GM19240 (cell line): ENCODE results near the gene ACTL7A.
A peak's percentile ranks its signal among the peaks of the same experiment; 100 is the strongest.
"Not testable (repeated sequence)": the region's sequence is repeated elsewhere in the genome, so short reads cannot be mapped to it uniquely, and the experiment has no call there.

ENCODE experiments used
- DNase-seq: peaks from one replicate; pipeline ENCODE4 v3.0.0; 2011; ENCODE audit warnings: low spot score; ENCODE audit not compliant: insufficient read length

The ACTL7A gene

DNA sequence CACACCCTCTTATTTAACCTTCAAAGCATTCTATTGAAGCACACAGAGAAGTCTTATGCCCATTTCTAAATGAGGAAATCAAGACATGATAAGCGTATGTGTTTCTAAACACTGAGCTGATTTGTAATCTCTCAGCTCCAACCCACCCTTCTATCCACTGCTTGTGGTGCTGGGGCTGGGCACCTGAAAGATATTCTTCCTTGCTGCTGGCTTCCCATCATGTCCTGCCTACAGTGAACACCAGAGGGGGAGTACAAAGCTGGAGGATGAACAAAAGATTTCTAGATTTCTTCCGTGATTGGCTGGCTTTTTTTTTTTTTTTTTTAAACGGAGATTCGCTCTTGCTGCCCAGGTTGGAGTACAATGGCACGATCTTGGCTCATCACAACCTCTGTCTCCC, 14.4 kb downstream of the ACTL7A start:
- DNase-seq = no peak

DNA sequence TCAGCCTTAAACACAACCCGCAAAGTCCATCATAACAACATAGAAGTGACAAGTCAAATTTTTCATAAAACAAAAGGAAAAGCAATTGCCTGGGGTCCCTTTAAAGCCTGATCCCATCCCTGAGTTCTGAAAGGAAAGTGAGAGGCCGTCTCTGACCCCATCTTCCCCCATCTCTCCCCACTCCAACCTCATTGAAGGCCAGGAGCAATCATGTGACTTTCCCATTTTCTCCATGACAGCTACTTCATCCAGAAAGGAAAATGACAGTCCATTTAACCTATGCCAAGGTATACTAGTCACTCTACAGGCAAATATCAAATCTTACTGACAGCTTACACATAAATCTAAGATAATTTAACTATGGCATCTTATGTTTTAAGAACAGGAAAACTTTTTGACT, 15.5 kb downstream of the ACTL7A start:
- no peak for DNase-seq

DNA sequence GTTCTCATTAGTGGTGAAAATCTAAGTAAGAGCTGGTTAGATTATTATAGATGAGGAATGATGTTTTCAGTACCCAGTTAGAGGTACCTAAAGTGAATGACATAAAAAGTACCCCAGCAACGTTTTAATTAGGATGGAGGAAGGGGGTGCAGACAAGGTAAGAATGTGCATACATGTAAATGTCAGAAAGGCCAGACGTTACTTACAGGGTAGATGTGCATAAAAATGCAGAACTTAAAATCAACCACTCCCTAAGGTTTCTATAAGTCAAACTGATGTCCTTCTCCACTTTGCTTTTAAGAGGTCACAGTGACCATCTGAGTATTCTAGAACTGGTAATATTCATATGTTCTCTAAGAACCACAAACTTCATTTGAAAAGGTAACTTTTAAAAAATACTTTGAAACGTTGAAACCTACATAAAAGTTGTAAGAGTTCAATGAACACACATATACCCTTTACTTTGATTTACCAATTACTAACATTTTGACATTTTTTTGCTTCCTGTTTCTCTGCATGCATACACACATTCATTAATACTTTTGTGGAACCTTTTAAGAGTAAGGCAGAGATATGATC, 18.8 kb downstream of the ACTL7A start:
- DNase-seq = no peak

DNA sequence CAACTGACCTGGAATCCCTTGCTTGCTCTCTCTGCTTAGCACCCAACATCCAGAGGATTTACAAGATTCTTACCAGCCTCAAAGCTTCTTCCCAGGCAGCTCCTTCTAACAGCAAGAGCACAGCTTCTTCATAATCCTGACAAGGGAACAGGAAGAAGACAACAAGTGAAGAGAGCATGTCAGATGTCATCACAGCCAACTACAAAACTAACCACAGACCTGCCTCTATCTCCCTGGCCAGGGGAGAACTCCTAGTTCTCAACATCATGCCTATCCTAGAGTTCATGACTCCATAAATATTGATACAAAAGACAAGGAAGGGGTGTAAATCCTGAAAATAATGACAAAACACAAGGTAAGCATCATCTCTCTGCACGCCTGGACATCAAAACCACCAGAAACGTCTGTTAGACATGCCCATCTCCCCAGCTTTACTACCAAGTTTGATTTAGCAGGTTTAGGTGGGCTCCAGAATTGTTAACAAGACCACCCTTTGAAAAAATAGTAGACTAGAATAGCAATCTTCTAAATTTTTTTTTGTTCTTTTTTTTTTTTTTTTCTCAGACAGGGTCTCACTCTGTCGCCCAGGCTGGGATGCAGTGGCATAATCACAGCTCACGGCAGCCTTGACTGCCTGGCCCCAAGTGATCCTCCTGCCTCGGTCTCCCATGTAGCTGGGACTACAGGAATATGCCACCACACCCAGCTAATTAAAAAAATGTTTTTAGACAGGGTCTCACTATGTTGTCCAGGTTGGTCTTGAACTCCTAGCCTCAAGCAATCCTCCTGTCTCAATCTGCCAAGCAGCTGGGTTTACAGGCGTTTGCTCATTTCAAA, 20.2 kb downstream of the ACTL7A start:
- DNase-seq = no peak

DNA sequence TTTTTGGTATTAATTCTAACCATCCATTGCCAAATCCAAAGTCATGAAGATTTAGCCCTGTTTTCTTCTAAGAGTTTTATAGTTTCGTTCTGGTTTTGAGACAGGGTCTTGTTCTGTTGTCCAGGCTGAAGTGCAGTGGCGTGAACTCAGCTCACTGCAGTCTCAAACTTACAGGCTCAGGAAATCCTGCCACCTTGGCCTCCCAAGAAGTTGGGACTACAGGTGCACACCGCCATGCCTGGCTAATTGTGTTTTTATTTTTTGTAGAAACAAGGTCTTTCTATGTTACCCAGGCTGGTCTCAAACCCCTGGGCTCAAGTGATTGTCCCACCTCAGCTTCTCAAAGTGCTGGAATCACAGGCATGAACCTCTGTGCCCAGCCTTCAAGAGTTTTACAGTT, 21.0 kb downstream of the ACTL7A start:
- no peak for DNase-seq

DNA sequence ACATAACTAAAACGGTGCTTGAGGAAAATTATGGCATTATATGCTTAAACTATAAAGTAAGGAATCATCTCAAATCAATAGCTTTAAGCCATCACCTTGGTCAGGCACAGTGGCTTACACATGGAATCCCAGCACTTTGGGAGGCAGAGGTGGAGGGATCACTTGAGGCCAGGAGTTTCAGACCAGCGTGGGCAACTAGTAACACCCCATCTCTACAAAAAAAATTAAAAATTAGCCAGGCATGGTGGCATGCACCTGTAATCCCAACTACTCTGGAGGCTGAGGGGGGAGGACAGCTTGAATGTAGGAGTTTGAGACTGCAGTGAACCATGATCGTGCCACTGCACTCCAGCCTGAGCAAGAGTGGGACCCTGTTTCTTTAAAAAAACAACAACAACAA, 22.6 kb downstream of the ACTL7A start:
- no peak for DNase-seq

DNA sequence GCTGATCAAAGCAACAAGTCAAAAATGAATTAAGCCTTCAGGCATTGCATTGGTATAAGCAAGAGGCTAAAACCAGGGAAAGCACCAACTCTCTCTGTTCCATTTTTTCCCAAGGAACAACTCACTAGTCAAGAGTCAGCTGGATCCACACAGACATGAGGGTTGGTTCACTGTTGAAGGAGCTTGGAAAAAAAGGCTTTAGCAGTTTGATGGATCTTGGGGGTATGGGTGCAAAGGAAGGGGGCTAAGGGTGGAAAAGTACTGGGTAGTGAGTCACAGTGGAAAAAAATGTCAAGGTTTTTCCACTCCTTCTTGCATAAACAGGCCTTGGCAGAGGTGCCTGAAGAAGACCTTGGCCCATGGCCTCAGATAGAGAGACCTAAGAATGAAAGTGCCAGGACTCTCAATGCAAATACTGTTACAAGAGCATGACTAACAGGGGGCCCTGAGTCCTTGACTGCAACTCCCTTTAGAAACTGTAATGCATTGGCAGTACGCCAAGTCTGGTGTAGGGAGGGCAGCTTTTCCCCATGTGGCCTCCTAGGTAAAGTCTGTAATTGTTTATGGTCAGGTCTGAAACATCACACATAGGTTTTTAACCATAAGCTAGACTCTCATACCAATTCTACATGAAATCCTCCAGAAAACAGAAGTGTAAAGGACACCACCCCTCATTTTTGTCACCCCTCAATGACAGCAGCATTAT, 23.7 kb downstream of the ACTL7A start:
- peak; percentile 59 for DNase-seq

DNA sequence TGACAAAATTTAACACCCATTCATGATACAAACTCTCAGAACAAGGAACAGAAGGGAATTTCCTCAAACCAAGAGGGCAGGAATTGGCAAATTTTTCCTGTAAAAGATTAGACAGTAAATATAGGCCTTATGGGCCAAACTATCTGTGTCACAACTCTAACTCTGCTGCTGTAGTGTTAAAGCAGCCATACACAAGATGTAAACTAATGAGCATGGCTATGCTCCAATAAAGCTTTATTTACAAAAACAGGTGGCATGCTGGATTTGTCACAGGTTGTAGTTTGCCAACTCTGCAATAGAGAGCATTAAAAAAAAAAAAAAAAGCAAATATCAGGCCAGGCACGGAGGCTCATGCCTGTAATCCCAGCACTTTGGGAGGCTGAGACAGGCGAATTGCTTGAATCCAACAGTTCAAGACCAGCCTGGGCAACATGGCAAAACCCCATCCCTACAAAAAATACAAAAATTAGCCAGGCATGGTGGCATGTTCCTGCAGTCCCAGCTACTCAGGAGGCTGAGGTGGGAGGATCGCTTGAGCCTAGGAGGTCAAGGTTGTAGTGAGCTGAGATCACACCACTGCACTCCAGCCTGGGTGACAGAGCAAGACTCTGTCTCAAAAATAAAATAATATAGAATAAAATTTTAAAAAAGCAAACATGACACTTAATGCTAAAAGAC, 24.7 kb downstream of the ACTL7A start:
- not testable (repeated sequence) for DNase-seq

DNA sequence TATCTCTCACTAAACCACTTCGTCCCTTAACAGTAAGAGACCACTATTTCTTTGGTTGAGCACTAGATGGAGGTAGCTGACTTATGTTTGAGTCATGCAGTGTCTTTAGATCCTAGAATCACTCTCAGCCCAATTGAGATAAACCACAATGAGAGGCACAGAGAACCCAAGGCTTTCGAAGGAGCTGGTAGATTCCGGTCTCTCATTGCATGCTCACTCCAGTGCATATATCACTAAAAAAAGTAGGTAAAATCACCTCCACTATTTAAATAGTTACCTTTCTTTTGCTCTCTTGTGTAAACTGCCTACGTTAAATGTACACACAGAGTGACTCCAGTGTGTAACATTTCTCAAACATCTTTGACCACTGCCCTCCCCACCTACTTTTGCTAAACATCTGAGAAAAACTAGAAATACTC, 27.6 kb downstream of the ACTL7A start:
- no peak for DNase-seq

DNA sequence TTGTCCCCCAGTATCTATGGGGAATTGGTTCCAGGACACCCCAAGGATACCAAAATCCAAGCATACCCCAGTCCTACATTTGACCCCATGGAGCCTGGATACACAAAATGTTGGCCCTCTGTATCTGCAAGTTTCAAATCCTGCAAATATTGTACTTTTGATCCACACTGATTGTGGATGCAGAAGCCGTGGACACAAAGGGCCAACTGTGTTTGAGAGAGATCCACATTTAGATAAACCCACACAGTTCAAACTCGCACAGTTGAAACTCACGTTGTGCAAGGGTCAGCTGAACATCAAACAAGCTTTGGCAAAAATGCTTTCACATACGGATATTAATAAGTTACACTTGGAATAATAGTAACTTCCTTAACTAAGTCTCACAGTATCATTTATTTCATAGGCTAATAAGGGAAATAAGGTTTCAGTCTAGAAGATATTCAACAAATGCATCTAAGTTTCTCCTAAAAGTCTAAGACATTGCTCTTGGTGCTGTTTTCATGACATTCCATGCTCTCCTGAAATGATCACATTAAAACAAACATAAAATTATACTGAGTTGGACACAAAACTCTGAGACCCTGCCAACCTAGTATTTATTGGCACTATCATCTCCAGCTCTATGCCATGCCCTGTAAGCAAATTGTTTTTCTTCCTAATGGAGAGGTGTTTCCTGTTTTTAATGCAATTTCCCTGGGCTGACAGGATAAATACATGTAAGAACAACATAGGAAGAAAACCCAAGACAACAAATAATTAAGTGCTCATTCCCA, 32.3 kb downstream of the ACTL7A start:
- no peak for DNase-seq

DNA sequence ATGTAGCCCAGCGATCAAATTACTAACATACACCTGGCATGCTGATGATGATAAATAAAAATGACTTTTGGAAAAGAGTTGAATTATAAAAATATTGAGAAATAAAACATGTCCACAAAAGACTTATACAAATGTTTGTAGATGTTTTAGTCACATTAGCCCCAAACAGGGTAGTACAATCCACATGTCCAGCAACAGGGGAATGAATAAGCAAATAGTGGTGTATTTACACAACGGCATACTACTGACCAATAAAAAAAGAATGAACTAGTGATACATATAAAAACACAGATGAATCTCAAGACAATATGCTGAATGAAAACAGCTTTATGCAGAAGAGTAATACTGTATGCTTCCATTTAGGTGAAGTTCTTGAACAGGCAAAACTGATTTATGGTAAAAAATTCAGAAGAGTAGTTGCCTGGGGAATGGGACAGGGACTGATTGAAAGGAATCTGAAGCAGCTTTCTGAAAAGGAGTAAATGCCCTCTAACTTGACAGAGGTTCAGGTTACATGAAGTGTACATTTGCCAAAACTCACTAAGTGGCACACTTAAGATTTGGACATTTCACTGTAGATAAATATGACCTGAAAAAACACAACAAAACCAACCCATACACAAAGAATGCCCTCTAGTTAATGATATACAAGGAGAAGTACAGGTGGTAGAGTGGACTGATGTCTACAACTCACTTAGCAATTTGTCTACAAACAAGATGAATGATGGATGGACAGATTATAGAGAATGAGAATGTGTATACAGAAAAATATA, 35.4 kb downstream of the ACTL7A start:
- no peak for DNase-seq

DNA sequence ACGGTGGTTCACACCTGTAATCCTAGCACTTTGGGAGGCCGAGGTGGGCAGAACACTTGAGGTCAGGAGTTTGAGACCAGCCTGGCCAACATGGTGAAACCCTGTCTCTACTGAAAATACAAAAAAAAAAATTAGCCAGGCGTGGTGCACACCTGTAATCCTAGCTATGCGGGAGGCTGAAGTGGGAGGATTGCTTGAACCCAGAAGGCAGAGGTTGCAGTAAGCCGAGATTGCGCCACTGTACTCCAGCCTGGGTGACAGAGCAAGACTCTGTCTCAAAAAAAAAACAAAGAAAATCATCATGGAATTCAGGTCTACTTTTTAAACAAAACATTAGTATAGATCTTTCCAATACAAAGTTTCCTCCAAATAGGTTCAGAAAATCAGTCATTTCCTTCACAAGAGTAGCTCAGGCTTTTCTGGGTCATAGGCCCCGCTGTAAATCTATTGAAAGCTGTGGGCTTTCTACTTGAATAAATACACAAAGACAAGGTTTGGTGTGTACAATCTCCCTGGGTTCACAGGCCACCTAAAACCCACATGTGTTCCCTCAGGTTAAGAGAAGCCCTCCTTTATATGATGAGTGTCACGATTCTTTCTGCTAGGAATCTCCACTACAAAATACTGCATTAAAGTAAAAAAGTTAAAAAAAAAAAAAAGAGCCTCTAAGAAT, 37.1 kb downstream of the ACTL7A start:
- not testable (repeated sequence) for DNase-seq

DNA sequence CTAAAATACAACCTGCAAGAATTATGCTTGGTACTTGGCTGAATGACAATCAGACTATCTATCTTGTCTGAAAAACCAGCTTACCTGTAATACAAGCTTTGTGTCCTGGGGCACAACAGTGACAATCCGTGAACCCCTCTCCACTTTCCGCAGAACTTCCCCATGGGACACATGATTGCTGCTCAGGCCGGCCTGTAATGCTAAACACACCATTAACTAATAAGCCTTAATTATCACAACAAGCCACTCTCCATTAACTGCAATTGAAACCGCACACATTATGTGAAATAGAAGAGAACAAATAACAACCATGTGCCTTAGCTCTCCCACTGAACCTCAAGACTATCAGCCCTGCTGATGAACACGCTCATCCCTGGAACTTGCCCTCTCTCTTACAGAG, 38.1 kb downstream of the ACTL7A start:
- no peak for DNase-seq

DNA sequence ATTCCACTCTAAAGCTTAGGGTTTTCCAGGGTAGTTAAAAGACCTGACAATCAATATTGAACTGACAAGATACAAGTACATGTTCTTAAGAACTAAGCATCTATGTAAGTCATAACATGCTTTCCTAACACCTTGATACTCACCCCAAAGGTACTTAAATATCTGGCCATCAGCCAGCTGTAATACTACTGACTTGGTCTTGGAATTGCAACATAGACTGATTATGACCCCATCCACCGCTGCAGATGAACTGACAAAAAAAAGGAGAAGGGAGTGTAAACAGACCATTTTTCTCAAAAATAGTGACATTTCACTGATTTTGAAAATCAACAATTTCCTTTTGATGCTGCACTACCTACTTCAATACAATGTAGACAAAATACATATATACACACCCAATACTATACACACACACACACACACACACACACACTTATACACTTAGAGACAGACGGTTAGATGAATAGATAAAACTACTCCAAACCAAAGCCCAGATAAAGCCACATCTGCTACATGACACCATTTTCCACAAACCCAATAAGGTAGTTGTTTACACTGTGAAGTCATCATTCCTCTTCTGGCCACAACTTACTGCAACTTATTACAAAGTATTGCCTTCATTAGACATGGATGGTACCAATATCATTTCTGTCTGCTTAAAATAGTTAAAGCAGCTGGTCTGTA, 41.5 kb downstream of the ACTL7A start:
- DNase-seq = no peak

DNA sequence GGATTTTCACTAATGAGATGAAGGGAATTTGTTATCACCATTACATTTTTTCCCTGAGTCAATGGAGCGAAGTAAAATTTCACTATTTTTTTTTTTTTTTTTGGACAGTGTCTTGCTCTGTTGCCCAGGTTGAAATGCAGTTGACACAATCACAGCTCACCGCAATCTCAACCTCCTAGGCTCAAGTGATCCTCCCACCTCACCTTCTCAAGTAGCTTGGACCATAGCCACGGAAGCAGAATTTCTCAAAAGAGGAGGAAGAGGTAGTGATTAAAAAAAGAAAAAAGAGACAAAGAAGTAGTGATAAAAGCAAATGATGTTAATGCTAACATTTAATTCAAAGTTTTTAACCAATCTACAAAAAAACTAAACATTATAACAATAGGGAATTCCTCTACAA, 42.1 kb downstream of the ACTL7A start:
- DNase-seq = no peak

DNA sequence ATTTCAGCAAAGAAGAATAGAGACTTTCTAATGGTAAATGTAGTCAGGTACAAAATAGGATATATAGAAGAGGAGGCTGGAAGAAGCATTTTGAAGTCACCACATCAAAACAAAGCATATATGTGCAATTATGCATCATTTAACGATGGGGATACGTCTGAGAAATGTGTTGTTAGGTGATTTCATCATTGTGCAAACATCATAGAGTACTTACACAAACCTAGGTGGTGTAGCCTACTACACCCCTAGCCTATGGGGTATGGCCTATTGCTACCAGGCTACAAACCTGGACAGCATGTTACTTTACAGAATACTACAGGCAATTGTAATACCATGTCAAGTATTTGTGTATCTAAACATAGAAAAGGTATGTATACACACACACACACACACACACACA, 43.4 kb downstream of the ACTL7A start:
- no peak for DNase-seq

DNA sequence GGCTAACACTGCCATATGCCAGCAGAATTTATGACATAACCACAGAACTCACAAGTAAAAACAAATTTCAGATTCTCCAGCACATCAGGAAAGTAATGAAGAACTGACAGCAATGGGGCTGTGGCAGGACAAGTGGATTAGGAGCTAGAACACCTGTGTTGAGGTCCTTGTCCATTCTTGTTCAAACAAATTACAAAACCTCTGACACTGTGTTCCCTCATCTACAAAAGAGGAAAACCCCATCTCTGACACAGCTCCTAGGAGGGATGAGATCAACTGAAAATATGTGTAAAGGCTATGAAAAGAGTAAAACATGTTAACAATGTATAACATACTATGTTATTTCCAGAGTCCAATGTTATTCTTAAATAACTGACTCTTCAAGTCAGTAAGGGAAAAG, 48.3 kb downstream of the ACTL7A start:
- no peak for DNase-seq

DNA sequence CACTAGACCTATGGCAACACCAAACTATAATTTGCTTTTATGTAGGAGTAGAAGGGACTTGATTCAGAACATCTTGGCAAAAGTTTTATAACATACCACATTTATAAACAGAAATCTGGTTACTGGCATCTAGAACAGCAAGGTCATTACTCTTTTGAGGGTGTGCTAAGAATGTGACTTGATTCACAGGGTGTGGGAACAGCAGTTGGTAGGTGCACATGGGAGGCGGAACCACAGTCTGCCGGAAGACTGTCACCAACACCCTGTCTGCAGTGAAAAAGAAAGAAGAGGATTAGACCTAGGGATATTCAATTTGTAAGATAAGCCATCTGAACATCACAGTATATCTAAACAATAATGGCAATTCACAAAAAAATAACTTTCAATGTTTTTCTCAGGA, 48.8 kb downstream of the ACTL7A start:
- DNase-seq = no peak

DNA sequence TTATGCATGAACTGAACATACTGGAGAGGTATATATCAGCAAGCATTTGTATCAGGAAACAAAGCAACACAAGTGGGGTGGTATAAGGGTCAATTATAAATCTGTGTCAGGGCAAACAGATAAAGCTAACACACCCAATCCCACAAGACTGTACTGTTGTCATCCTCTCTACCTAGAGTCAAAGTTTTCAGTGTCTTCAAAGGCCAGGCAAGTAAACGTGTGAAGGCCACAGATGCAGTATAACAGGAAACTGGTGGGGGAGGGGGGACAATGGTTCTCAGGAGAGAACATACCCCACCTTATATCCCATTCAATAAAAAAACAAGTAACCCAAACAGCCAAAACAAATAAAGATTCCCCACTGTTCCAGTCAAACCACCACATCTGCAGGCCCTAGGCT, 49.8 kb downstream of the ACTL7A start:
- DNase-seq = no peak
